ENCODE results near the gene FXYD7. TPM values are rescaled to one million over a fixed set of nuclear protein-coding genes. Genes with fewer than 3 reads are reported as not detected.

Gene FXYD7
- total and polyA plus RNA-seq, 2 of the 13 experiments (the other 11 are each of a cell fraction or from before 2014, with no cell fraction given): 0.55 TPM; not detected in 1

DNA sequence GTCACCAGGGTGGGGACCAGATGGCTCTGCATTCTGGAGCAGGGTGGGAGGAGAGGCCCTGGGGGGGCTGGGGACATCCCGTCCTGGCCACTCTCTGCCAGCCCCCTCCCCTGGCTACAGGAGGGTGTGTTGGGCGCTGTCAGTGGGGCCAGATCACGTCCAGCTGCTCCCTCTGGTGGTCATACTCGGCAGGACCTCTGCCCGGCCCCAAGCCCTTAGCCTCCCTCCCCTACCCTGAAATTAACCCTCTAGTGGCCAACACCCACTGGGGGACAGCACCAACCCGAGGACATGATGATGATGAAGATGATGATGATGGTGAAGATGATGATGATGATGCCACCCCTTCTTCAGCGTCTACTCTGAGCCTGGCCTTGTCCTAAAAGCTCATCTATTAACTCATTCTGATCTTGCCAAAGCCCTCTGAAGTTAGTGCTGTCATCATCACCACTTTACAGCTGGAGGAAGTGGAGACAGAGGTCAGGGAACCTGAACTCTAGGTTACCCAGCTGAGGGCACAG, 7.6 kb upstream of the FXYD7 start (continued):
- no peak for TF ChIP-seq ZSCAN9 (CRISPR knock-in tag; IDR thresholded peaks at IDR 0.05; ENCODE audit: borderline replicate concordance)
- no peak for TF ChIP-seq JDP2 (CRISPR knock-in tag; IDR thresholded peaks at IDR 0.05; ENCODE audit: borderline replicate concordance)
- TF ChIP-seq NONO (IDR thresholded peaks at IDR 0.05): no peak
- 0 out of 2 replicates have a peak, but pooled peaks have one; percentile 61 for TF ChIP-seq NONO (CRISPR knock-in tag; conservative IDR thresholded peaks at IDR 0.05)
- TF ChIP-seq LCORL (IDR thresholded peaks at IDR 0.05): no peak
- peak; percentile 80 for TF ChIP-seq LCORL (CRISPR knock-in tag; IDR thresholded peaks at IDR 0.05)
- 0 out of 2 replicates have a peak, but pooled peaks have one; percentile 21 for TF ChIP-seq BRD4 (CRISPR knock-in tag; IDR thresholded peaks at IDR 0.05)
- TF ChIP-seq, protein P1, sequence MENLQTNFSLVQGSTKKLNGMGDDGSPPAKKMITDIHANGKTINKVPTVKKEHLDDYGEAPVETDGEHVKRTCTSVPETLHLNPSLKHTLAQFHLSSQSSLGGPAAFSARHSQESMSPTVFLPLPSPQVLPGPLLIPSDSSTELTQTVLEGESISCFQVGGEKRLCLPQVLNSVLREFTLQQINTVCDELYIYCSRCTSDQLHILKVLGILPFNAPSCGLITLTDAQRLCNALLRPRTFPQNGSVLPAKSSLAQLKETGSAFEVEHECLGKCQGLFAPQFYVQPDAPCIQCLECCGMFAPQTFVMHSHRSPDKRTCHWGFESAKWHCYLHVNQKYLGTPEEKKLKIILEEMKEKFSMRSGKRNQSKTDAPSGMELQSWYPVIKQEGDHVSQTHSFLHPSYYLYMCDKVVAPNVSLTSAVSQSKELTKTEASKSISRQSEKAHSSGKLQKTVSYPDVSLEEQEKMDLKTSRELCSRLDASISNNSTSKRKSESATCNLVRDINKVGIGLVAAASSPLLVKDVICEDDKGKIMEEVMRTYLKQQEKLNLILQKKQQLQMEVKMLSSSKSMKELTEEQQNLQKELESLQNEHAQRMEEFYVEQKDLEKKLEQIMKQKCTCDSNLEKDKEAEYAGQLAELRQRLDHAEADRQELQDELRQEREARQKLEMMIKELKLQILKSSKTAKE (CRISPR knock-in tag; IDR thresholded peaks at IDR 0.05; ENCODE audit: borderline replicate concordance): peak; percentile 55; the same call in 1 of the 2 replicates
- TF ChIP-seq MIXL1 (CRISPR knock-in tag; IDR thresholded peaks at IDR 0.05): peak; percentile 60; the same call in 1 of the 2 replicates
- TF ChIP-seq ARNTL (CRISPR knock-in tag; IDR thresholded peaks at IDR 0.05): 0 out of 2 replicates have a peak, but pooled peaks have one; percentile 43
- TF ChIP-seq GABPB1 (CRISPR knock-in tag; IDR thresholded peaks at IDR 0.05): peak; percentile 46
- TF ChIP-seq EP300 (IDR thresholded peaks at IDR 0.05; ENCODE audit: low read depth in 2 of 2, low read length in 2 of 2): no peak
- TF ChIP-seq EP300 (CRISPR knock-in tag; IDR thresholded peaks at IDR 0.05; ENCODE audit: borderline replicate concordance): 0 out of 2 replicates have a peak, but pooled peaks have one; percentile 26
- TF ChIP-seq EEA1 (CRISPR knock-in tag; IDR thresholded peaks at IDR 0.05; ENCODE audit: borderline replicate concordance): no peak
- TF ChIP-seq ZBTB38 (CRISPR knock-in tag; IDR thresholded peaks at IDR 0.05): peak; percentile 72; the same call in 1 of the 2 replicates
- TF ChIP-seq NKX3-1 (CRISPR knock-in tag; IDR thresholded peaks at IDR 0.05): no peak
- peak; percentile 56 for TF ChIP-seq ARID5B (CRISPR knock-in tag; IDR thresholded peaks at IDR 0.05)
- peak; percentile 53; the same call in 1 of the 2 replicates for TF ChIP-seq SIN3A (IDR thresholded peaks at IDR 0.05; ENCODE audit: borderline replicate concordance, low read depth, low read length)
- TF ChIP-seq ARNT2 (CRISPR knock-in tag; IDR thresholded peaks at IDR 0.05; ENCODE audit: low read depth): no peak
- no peak for TF ChIP-seq TFE3 (CRISPR knock-in tag; IDR thresholded peaks at IDR 0.05)
- TF ChIP-seq ZNF580 (CRISPR knock-in tag; IDR thresholded peaks at IDR 0.05; ENCODE audit: borderline replicate concordance, low read depth): peak; percentile 56; the same call in 1 of the 2 replicates
- TF ChIP-seq KLF16 (CRISPR knock-in tag; IDR thresholded peaks at IDR 0.05): 0 out of 4 replicates have a peak, but pooled peaks of 1 of the 2 experiments have one; percentile 34

Data from HepG2 (cell line).